GM12878 (cell line): Measurements from ENCODE around the gene SLC44A3. TPM values are rescaled to one million over a fixed set of nuclear protein-coding genes. Genes with fewer than 3 reads are reported as not detected.

Experiments used
- ATAC-seq: fragments of 200-7000 bp; cut with Tn5 transposase; 3 replicates; pipeline ENCODE4 v1.9.1; 2020; ENCODE audit warnings: mild to moderate bottlenecking, moderate library complexity
- BruUV-seq: library from RNA; stranded (reverse); fragments of 400-500 nt; replicated peaks from 2 replicates; lab custom pipeline; 2021; lab: Mats Ljungman, UMichigan
- CTCF ChIA-PET: fragments of 300-600 bp; sonication (Branson Sonifier 250); formaldehyde crosslinking; extraction: SDS; loops from one replicate; lab custom pipeline; 2021; ENCODE audit warnings: inconsistent platforms; lab: Yijun Ruan, JAX
- POLR2A ChIA-PET: fragments of 350-600 bp; formaldehyde crosslinking; extraction: SDS; loops from one replicate; lab custom pipeline; 2021; ENCODE audit warnings: inconsistent platforms; lab: Charles Lee
- RAD21 ChIA-PET: fragments of 300-600 bp; sonication (Branson Sonifier 250); formaldehyde crosslinking; loops from one replicate; lab custom pipeline; 2023; ENCODE audit warnings: antibody characterized with exemption; ENCODE audit not compliant: unreplicated experiment; lab: Charles Lee
- SMC1A ChIA-PET: fragments of 300-600 bp; sonication (Branson Sonifier 250); formaldehyde crosslinking; loops from one replicate; lab custom pipeline; 2023; ENCODE audit not compliant: unreplicated experiment, uncharacterized antibody; lab: Charles Lee
- DNase-seq: peaks from one replicate; pipeline ENCODE4 v3.0.0-alpha.2; 2011; ENCODE audit warnings: low read depth, low spot score
- FAIRE-seq: peaks from 3 replicates; lab custom pipeline; 2011; peaks lifted over from hg19 to GRCh38; lab: Jason Lieb, UNC
- H2AFZ ChIP-seq: 2 replicates; pipeline ENCODE4 v1.6.0; 2011; ENCODE audit warnings: low read depth, low read length, control low read depth; ENCODE audit not compliant: control insufficient read depth
- H3K27ac ChIP-seq: 2 replicates; pipeline ENCODE4 v1.5.1; 2011; ENCODE audit warnings: control low read depth; ENCODE audit not compliant: control insufficient read depth, insufficient read depth
- H3K27me3 ChIP-seq, 2 experiments: replicated peaks in 1 of 2; 2 replicates each; pipeline versions ENCODE4 v1.6.0 to v1.6.1; 2011; ENCODE audit warnings: low read length in 1 of 2; ENCODE audit not compliant: control insufficient read depth in 2 of 2, insufficient read depth in 2 of 2
- H3K36me3 ChIP-seq, 2 experiments: 2 replicates each; pipeline ENCODE4 v1.5.1; 2011; ENCODE audit warnings: low read length in 1 of 2; ENCODE audit not compliant: control insufficient read depth in 2 of 2, insufficient read depth in 2 of 2
- H3K4me1 ChIP-seq: 2 replicates; pipeline ENCODE4 v1.6.1; 2011; ENCODE audit warnings: mild to moderate bottlenecking, low read length, moderate library complexity, mixed read lengths; ENCODE audit not compliant: control insufficient read depth, insufficient read depth
- H3K4me2 ChIP-seq: 2 replicates; pipeline ENCODE4 v1.6.0; 2011; ENCODE audit warnings: control low read depth; ENCODE audit not compliant: control insufficient read depth, insufficient read depth
- H3K4me3 ChIP-seq: fragments of 200-600 bp; sonication (generic); 2 replicates; pipeline ENCODE4 v1.5.1; 2016
- H3K79me2 ChIP-seq: 2 replicates; pipeline ENCODE4 v1.6.0; 2011; ENCODE audit warnings: low read length; ENCODE audit not compliant: control insufficient read depth, insufficient read depth
- H3K9ac ChIP-seq: 2 replicates; pipeline ENCODE4 v1.8.0; 2011; ENCODE audit warnings: low read length, control low read depth, mixed read lengths; ENCODE audit not compliant: control insufficient read depth, insufficient read depth
- H3K9me3 ChIP-seq: replicated peaks from 3 replicates; pipeline ENCODE4 v1.5.1; 2011; ENCODE audit warnings: mild to moderate bottlenecking, low read length; ENCODE audit not compliant: control insufficient read depth, insufficient read depth
- H4K20me1 ChIP-seq: 2 replicates; pipeline ENCODE4 v1.6.0; 2011; ENCODE audit not compliant: control insufficient read depth, insufficient read depth
- FOXK2 ChIP-seq: fragments of 450-650 bp; IDR thresholded peaks from 2 replicates; pipeline ENCODE4 v1.6.1; 2017; ENCODE audit warnings: mild to moderate bottlenecking, moderate library complexity
- HCFC1 ChIP-seq: fragments of 150-350 bp; IDR thresholded peaks from 2 replicates; pipeline ENCODE4 v1.6.1; 2014; ENCODE audit warnings: low read length
- KDM1A ChIP-seq: fragments of 200-600 bp; sonication (generic); IDR thresholded peaks from 2 replicates; pipeline ENCODE4 v1.6.1; 2016; ENCODE audit warnings: borderline replicate concordance
- LARP7 ChIP-seq: fragments of 450-650 bp; IDR thresholded peaks from 2 replicates; pipeline ENCODE4 v1.6.1; 2017; ENCODE audit warnings: mild to moderate bottlenecking
- MYB ChIP-seq: fragments of 150-350 bp; IDR thresholded peaks from 2 replicates; pipeline ENCODE4 v1.6.1; 2014; ENCODE audit warnings: mild to moderate bottlenecking, low read depth, low read length, borderline replicate concordance
- POLR2AphosphoS2 ChIP-seq: IDR thresholded peaks from 2 replicates; pipeline ENCODE4 v1.6.1; 2011; ENCODE audit warnings: low read depth, mild to moderate bottlenecking, low read length, improper control_type of control experiment, moderate library complexity
- SPI1 ChIP-seq: IDR thresholded peaks from 2 replicates; pipeline ENCODE4 v1.6.1; 2011; ENCODE audit warnings: low read depth, mild to moderate bottlenecking, low read length, moderate library complexity, borderline replicate concordance; ENCODE audit not compliant: insufficient read depth
- ZNF622 ChIP-seq: fragments of 450-650 bp; IDR thresholded peaks from 2 replicates; pipeline ENCODE4 v1.6.1; 2017; ENCODE audit warnings: mild to moderate bottlenecking, inconsistent platforms
- WGBS: methylation state at CpG from one replicate; pipeline ENCODE4 v1.1.6; 2016; ENCODE audit warnings: low lambda C conversion rate; ENCODE audit not compliant: insufficient replicate concordance, insufficient coverage; ENCODE audit errors: missing lambda C conversion rate; 5-methylcytosine and 5-hydroxymethylcytosine counted together
- in situ Hi-C: fragments of 300-500 bp; cut with MboI; formaldehyde crosslinking; loops from 9 replicates; pipeline ENCODE4 v1.14.3; 2018; ENCODE audit warnings: mixed read lengths
- intact Hi-C: fragments of 100-400 bp; cut with micrococcal nuclease; formaldehyde crosslinking; loops from one replicate; pipeline ENCODE4 v1.14.2; 2022; ENCODE audit not compliant: unreplicated experiment
- polyA plus RNA-seq, 11 experiments: library from polyadenylated mRNA; depleted of rRNA in 4 of 11; unstranded in 6 of 11; stranded (reverse) in 5 of 11; fragments of >200 nt; fragmentation: Nextera tagmentation in 4 of 11; fragmentation: Illumina TruSeq in 1 of 11; extraction: Ambion mirVana in 4 of 11; extraction: Trizol in 1 of 11; gene quantifications; 1 replicate in 1 of 11; 2 replicates in 10 of 11; pipeline versions ENCODE4 v1.2.1 to v1.2.3, GENCODE V29; 2011 to 2016; ENCODE audit warnings: inconsistent platforms in 2 of 11, missing spikeins in 2 of 11, low read depth in 1 of 11
- total RNA-seq, 4 experiments: library from RNA; depleted of rRNA in 3 of 4; stranded (reverse); fragments of >200 nt in 3 of 4; fragmentation: Illumina TruSeq in 1 of 4; extraction: Trizol in 1 of 4; gene quantifications; 2 replicates each; pipeline versions ENCODE4 v1.2.1 to v1.2.3, GENCODE V29; 2013 to 2021
- TF ChIP-seq, protein P1 (sequence below): IDR thresholded peaks from 2 replicates; pipeline ENCODE4 v1.6.1; 2012; ENCODE audit warnings: low read depth, low read length, improper control_type of control experiment
- TF ChIP-seq, protein P2 (sequence below): fragments of 150-350 bp; IDR thresholded peaks from 2 replicates; pipeline ENCODE4 v1.6.1; 2014; ENCODE audit warnings: mild to moderate bottlenecking, low read depth, low read length

The SLC44A3 gene
- total and polyA plus RNA-seq, 10 of the 15 experiments (the other 5 are each of a cell fraction or from before 2014, with no cell fraction given): not detected

DNA sequence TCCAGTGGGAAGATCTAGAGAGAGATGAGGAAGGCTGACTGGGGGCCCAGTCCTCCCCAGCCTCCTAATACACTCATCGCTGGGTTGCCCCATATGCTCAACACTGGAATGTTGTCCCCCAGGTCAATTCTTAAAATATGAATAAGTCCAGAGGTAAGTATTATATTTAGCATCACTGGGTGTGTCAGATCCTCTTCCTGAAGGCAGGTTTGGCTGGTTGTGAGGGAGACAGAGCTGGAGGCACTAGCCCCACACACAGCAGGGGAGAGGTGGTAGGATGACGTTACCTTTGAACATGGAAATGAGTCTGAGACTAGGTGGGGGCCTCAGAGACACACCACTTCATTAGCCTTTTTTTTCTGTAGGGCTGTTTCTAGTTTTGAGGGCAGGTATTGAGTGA lies 42.6 kb downstream of the SLC44A3 start:
- H3K79me2 ChIP-seq: no peaks in the 10 kb centered on the region
- TF ChIP-seq POLR2AphosphoS2 (no peak), SPI1 (no peak), MYB (no peak), HCFC1 (no peak), KDM1A (no peak), LARP7 (no peak), FOXK2 (no peak), ZNF622 (no peak)
- TF ChIP-seq, protein P1, sequence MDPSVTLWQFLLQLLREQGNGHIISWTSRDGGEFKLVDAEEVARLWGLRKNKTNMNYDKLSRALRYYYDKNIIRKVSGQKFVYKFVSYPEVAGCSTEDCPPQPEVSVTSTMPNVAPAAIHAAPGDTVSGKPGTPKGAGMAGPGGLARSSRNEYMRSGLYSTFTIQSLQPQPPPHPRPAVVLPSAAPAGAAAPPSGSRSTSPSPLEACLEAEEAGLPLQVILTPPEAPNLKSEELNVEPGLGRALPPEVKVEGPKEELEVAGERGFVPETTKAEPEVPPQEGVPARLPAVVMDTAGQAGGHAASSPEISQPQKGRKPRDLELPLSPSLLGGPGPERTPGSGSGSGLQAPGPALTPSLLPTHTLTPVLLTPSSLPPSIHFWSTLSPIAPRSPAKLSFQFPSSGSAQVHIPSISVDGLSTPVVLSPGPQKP: no peak
- TF ChIP-seq, protein P2, sequence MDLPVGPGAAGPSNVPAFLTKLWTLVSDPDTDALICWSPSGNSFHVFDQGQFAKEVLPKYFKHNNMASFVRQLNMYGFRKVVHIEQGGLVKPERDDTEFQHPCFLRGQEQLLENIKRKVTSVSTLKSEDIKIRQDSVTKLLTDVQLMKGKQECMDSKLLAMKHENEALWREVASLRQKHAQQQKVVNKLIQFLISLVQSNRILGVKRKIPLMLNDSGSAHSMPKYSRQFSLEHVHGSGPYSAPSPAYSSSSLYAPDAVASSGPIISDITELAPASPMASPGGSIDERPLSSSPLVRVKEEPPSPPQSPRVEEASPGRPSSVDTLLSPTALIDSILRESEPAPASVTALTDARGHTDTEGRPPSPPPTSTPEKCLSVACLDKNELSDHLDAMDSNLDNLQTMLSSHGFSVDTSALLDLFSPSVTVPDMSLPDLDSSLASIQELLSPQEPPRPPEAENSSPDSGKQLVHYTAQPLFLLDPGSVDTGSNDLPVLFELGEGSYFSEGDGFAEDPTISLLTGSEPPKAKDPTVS: no peak
- H2AFZ ChIP-seq: no peak overlapping the region
- WGBS: 56% methylated on average over 2 of the region's 2 CpGs
- RAD21 ChIA-PET: no interaction called here
- H3K4me3 ChIP-seq: no peak overlapping the region
- no peaks in the 10 kb centered on the region; a peak in 1 of 4 replicates for H3K27me3 ChIP-seq
- H4K20me1 ChIP-seq: no peaks in the 10 kb centered on the region
- FAIRE-seq (no peak), ATAC-seq (no peak), DNase-seq (no peak)
- POLR2A ChIA-PET: interaction anchor here (0.6 kb wide), 1 partner anchor 768 kb away, joined by 6 read pairs; no protein-coding TSS in a partner anchor
- H3K4me1 ChIP-seq: no peaks in the 10 kb centered on the region
- in situ Hi-C loops: no loop called here
- intact Hi-C loops: no loop called here
- no peak overlapping the region for H3K27ac ChIP-seq
- H3K9ac ChIP-seq: no peak overlapping the region
- SMC1A ChIA-PET: interaction anchor here (1.0 kb wide), 1 partner anchor 109 kb away, joined by 3 read pairs; no protein-coding TSS in a partner anchor
- H3K36me3 ChIP-seq: no peaks in the 10 kb centered on the region
- CTCF ChIA-PET: interaction anchor here (0.9 to 4.8 kb wide), 4 partner anchors 8 to 181 kb away, joined by 4 to 39 read pairs (median 5); no protein-coding TSS in a partner anchor
- BruUV-seq: no TSS peak
- H3K9me3 ChIP-seq: no peaks in the 10 kb centered on the region
- no peak overlapping the region for H3K4me2 ChIP-seq
